PC-3 (cell line): ENCODE measurements around the gene APMAP.

Experiments
- CTCF ChIP-seq: fragments of 300-600 bp; sonication (generic); conservative IDR thresholded peaks from 2 replicates; pipeline ENCODE4 v1.5.1; 2017; ENCODE audit warnings: antibody characterized with exemption, low read depth, mild to moderate bottlenecking, low read length
- EZH2 ChIP-seq: fragments of 300-600 bp; sonication (generic); IDR thresholded peaks from one replicate; pipeline ENCODE4 v1.6.1; 2017; ENCODE audit warnings: antibody characterized with exemption, mild to moderate bottlenecking, low read length; ENCODE audit not compliant: unreplicated experiment
- EZH2phosphoT487 ChIP-seq: fragments of 300-600 bp; sonication (generic); IDR thresholded peaks from 2 replicates; pipeline ENCODE4 v1.6.1; 2018; ENCODE audit warnings: mild to moderate bottlenecking, antibody characterized with exemption, low read length, borderline replicate concordance

DNA sequence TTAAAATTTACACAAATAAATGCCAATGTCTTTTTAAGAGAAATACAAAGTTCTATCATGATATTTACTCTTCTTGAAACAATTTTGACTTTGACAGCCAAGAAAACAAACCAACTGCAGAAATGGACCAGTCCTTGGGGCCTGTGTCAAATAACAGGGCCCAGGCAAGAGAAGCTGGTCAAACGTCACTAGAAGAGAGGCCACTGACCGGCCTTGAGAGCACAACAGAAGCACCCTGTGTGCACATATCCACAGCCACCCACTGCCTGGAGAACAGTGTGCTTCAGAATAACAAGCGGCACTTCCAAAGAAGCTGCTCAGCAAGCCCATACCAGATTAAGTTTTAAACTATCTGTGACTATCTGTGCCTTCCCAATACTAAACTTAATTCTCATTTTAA lies 14.8 kb downstream of the APMAP start:
- TF ChIP-seq EZH2 (no peak), CTCF (no peak), EZH2phosphoT487 (no peak)
